GM19025 (cell line): ENCODE results near the gene MLF2.

ENCODE experiments used
- ATAC-seq: cut with Tn5 transposase; IDR thresholded peaks from one replicate; pipeline ENCODE4 v1.9.1; 2021; ENCODE audit warnings: mild to moderate bottlenecking, low read depth, moderate library complexity; ENCODE audit not compliant: unreplicated experiment

Gene MLF2

DNA sequence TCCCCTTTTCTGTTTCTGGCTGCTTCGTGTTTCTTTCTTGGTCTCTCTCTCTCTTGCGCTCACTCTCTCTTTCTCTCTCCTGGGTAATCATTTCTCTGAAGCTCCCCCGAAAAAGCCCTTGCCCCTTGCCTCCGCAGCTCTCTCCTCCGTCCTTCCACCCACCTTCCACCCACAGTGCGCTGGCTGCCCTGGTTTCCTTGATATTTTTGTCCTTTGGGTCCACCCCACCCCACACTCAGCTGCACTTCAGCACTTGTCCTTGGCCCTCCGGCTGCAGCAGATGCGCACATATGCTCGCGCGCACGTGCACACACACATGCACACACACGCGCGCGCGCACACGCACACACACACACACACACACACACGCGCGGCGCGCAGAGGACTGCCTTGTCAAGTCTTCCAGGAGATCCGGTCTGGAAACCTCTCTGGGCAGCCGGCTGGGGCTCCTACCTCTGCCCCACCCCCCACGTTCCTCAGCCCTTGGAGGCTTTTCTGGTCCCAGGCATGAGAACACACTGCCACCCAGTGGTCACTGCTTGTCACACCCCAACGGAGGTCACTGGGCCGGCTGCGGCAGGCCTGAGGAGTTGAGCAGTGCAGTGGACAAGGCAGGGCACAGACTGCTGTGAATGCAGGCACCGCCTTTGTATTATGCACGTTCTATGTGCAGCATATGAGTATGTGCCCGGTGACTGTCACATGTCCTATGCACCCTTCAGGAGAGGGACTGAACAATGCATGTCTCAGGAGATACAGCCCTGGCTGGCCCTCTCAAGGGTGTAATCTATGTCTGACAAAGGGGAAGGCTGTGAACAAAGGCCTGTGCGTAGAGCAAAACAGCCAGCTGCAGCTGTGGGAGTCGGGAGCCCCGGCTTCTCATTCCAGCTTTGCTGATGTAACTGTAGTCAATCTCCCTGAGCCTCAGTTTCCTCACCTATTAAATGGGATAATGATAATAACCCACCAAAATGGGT is 25.9 kb upstream of the MLF2 start:
- peak; percentile 71 for ATAC-seq

DNA sequence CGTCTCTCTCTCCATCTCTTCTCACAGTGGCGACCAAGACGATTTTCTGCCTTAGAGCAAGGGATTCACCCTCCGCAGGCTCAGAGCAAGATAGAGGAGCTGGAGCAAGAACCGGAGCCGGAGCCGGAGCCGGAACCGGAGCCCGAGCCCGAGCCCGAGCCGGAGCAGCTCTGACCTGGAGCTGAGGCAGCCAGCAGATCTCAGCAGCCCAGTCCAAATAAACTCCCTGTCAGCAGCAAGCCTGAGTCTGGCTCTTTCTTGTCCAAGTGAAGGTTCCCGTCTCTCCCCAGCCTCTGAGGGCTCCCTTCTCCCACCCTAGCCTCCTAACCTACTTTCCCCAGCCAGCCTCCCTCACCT is 25.3 kb upstream of the MLF2 start:
- ATAC-seq: no peak

DNA sequence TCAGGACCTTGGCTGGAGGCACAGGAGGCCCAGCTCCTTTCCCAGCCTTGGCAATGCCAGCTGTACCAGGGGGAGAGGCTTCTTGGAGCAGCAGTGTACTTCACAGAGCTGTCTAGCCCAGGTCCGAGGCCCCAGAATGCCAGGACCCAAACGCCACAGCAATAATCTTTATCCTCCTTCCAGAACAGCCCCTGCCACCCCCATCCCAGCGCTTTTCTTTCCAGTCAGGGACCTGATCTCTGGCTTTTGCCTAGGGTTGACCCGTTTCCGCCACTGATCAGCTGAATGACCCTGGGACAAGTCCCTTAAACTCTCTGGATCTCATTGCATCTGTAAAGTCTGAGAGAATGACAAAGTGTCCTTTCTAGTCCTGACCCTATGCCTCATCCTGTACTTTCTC is 24.4 kb upstream of the MLF2 start:
- no peak for ATAC-seq

DNA sequence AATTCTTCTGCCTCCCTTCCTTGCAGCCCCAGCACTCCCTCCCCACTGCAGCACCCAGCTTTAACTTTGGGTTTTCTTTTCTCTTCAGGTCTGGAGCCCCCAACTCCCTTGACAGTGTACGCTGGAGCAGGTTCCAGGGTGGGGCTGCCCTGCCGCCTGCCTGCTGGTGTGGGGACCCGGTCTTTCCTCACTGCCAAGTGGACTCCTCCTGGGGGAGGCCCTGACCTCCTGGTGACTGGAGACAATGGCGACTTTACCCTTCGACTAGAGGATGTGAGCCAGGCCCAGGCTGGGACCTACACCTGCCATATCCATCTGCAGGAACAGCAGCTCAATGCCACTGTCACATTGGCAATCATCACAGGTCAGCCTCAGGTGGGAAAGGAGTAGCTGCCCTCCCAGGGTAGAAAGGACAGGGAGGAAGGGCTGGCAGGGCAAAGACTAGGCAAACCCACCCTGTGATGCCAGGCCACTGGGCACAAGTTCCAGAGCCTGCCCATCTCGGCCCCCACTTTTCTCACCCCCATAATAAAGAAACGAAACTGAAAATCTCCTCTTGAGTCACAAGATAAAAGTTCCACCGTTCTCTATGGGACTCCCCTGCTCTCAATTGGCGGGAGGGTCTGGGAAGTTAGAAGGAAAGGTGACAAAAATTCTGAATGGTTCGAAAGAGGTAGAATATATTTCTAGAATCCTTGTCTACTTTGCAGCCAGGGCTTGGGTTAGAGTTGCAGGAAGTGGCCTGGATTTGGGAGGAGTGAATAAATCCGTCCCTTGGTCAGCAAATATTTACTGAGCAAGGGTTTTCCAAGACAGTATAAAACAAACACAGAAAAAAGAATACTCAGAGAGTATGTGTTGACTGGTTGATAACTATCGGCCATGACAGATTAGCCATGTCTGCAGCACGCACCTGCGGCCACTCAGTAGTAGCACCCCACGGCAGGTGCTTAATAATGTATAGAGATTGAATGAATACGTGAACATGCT is 22.5 kb upstream of the MLF2 start:
- ATAC-seq: no peak

DNA sequence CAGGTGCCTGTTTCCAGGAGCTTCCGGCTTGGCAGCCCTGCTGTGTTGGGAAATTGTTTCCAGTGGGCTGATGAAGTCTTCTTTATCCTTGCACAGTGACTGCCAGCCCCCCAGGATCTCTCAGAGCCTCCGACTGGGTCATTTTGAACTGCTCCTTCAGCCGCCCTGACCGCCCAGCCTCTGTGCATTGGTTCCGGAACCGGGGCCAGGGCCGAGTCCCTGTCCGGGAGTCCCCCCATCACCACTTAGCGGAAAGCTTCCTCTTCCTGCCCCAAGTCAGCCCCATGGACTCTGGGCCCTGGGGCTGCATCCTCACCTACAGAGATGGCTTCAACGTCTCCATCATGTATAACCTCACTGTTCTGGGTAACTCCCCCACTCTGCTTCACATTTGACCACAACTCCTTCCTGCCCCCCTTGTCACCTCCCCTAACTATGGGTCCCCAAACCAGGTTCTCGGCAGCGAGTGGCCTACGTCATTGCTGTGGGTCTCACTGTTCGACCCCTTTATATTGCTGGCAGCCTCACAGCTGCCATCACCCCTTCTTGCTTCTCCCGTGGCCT is 21.6 kb upstream of the MLF2 start:
- ATAC-seq: no peak

DNA sequence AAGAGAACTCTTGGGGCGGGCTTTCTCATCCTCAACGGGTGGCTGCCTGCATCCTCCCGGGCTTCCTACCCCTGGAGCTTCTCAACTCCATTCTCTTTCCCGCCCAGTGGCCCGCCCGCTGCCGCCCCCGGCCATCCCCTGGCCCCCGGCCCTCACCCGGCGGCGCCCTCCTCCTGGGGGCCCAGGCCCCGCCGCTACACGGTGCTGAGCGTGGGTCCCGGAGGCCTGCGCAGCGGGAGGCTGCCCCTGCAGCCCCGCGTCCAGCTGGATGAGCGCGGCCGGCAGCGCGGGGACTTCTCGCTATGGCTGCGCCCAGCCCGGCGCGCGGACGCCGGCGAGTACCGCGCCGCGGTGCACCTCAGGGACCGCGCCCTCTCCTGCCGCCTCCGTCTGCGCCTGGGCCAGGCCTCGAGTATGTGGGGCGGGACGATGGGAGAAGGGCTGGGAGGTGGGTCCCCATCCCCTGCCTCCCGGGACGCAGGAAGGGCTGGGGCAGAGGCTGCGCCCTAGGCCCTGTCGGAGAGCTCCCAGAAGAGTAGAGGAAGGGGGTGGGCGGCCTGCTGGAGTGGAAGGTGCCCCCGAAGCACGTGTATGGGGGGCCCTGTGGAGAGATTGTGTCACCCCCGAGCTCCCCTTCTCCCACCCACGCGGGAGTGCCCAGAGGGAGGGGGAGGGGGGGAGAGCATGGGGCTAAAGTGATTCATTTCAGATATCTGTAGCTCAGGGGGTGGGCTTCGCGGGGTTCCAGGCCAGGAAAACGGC is 20.8 kb upstream of the MLF2 start:
- no peak for ATAC-seq

DNA sequence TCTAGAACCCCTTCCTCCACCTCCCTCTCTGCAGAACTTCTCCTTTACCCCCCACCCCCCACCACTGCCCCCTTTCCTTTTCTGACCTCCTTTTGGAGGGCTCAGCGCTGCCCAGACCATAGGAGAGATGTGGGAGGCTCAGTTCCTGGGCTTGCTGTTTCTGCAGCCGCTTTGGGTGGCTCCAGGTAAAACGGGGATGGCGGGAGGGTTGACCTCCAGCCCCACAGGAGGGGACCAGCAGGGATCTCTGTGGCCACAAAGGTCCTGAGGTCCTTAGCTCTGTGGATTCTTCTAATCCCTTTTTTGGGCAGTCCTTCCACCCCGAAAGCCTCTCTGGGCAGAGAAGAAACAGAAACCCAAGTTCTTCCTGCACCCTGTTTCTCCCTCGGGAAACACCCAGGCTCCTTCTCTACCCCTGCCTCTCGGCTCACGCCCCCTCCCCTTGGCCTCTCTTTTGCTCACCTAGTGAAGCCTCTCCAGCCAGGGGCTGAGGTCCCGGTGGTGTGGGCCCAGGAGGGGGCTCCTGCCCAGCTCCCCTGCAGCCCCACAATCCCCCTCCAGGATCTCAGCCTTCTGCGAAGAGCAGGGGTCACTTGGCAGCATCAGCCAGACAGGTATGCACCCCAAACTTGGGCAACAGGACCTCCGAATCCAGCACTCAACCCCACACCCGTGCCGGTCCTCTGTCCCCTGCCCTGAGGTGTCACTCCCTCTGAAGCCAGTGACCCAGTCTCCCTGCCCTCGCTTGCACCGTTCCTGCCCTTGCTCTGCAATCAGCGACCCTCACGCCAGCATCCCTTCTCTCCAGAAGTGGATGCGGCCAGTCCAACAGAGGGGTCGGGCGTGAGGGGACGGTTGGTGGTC is 20.0 kb upstream of the MLF2 start:
- no peak for ATAC-seq

DNA sequence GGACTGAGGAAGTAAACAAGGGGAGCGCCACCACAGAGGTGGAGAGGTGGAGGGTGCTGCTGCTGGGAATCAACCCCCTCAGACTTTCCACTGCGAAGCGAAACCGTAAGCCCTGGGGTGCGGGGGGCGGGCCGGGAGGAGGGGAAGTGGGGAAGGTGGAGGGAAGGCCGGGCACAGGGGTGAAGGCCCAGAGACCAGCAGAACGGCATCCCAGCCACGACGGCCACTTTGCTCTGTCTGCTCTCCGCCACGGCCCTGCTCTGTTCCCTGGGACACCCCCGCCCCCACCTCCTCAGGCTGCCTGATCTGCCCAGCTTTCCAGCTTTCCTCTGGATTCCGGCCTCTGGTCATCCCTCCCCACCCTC is 19.4 kb upstream of the MLF2 start, which contains the start of gene LAG3:
Gene LAG3, plus strand, starts transcription at position 190 of the 365 bp plus-strand sequence. CDS start 333 bp downstream, outside the sequence.
- ATAC-seq: no peak

DNA sequence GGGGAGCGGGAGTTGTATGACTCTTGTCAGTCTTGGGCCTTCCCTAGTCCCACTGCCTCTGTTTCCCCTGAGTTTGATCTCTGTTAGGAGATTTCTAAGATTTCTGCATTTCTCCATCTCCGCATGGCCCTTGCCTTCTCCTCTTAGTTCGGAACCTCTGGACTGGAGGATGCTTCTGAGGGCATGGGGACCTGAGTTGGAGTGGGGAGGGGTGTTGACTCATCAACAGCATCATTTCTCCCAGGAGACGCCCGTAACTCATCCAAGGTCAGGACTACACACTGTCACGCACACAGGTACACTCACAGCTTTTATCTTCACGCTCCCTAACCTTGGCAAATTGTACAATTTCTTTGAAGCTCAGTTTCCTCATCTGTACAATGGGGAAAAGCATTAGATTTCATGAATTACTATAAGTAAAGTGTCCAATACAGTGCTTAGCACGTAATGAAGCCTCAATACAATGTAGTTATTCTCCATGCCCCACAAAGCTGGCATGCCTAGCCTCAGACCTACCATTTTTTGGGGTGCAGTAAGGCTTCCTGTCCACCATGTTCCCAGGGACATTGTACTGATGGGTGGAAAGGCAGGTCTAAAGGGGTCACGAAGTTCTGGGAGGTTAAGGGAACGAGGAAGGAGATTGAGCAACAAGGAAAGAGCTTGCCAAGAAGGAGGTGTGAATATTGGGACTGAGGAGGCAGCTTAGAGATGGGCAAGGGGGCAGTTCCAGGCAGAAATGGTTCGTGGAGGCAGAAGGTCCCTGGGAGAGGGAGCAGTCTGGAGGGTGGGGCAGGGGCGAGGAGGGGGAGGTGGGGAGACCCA is 18.8 kb upstream of the MLF2 start:
- ATAC-seq: no peak

DNA sequence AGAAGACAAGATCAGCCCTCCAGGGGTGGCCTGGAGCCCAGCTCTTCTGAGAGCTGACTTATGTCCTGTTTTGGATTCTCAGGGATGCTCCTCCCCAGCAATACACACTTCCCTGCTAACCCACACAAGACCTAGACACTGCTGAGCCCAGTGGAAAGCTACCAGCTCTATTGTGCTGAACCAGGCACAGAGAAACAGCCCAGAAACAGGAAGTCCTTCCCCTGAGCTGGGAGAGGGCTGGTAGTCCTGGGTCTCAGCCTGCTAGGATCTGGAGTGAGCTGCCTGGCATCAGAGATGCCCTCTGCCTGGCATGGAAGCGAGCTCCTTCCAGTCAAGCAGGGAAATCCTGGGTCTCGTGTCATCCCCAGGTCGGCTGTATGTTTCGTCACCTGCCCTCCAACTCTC is 18.2 kb upstream of the MLF2 start:
- ATAC-seq: no peak

DNA sequence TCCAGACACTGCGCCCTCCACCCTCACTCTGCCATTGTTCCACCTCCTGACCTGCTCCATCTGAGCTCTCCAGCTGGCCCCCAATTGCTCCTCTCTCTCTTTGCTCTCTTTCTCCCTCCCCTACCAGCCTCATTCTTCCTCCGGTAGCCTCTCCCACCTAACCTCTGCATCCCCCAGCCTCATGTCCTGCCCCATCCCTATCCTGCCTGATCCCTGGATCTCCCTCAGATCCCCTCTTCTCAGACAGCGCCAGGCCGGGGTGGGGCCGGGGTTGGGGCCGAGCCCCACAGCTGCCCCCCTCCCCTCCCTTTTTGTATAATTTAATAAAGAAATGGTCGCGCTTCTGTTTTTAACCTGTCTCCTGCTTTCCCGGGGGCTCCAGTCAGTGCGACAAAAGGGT is 17.7 kb upstream of the MLF2 start:
- ATAC-seq: no peak

DNA sequence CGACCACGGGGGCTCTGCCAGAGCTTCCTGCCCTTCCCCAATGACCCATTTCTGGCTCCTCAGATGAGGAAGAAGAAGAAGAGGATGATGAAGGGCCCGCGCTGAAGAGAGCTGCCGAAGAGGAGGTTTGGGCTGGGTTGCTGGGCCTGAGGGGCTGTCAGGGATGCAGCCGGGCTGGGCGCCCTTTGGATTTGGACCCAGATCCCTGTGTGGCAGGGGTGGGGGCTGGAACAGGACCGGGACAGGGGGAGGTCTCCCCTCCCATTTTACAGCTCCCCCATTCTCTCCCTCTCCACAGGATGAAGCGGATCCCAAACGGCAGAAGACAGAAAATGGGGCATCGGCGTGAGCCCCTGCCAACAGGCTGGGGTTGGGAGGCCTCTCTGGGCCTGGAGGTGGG is 17.2 kb upstream of the MLF2 start:
- ATAC-seq: no peak

DNA sequence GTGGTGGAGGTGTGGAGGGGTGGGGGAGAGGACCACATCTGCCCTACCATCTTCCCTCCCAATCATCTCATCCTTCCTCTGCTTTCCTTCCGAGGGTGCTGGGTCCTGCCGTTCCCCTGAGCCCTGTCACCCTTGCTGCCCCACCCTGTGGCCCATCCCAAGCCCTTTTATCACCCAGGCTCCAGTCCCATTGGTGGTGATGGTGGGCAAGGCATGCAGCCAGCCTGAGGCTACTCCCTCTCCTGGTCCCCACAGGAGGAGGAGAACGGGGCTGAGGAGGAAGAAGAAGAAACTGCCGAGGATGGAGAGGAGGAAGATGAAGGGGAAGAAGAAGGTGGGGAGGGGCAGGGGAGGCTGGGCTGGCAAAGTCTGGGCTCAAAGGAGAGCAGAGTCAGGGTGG is 16.7 kb upstream of the MLF2 start:
- no peak for ATAC-seq

DNA sequence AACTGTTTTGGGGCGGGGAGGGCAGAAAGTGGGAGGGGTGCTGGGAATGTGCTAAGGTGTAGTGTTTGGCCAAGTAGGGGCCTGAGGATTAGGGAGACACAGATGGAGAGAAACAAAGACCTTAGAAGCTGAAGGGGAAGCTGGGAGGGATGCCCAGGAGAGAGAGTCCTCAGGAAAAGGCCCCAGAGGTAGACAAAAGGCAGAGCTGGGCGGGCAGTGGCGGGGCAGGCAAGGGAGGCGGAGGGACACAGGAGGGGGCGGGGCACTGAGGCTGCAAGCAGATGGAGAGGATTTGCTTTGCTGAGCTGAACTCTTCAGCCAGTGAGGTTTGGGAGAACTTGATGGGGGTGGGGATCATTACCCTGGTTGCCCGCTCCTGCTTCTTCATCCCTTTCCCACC is 16.0 kb upstream of the MLF2 start:
- ATAC-seq: no peak

DNA sequence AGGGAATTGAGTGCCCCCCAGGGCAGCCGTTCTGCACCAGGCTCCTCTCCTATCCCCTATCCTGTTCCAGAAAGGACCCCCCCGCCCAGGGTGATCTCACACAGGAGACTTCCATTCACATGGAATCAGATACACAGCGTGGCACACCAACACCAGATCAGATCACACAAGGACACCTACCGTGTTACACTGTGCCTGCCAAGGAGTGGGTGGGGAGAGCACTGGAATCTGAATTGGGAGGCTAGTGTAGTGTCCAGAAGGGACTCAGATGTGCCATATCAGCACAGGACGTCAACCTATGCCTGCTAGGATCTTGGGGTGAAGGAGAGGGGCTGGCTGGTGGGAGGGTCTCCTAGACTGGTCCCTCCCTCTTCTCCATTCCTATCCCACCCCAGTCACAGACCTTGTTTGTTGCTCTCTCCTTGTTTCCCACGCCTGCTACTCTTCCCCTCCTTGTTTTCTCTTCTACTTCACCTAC is 15.5 kb upstream of the MLF2 start:
- ATAC-seq: no peak

DNA sequence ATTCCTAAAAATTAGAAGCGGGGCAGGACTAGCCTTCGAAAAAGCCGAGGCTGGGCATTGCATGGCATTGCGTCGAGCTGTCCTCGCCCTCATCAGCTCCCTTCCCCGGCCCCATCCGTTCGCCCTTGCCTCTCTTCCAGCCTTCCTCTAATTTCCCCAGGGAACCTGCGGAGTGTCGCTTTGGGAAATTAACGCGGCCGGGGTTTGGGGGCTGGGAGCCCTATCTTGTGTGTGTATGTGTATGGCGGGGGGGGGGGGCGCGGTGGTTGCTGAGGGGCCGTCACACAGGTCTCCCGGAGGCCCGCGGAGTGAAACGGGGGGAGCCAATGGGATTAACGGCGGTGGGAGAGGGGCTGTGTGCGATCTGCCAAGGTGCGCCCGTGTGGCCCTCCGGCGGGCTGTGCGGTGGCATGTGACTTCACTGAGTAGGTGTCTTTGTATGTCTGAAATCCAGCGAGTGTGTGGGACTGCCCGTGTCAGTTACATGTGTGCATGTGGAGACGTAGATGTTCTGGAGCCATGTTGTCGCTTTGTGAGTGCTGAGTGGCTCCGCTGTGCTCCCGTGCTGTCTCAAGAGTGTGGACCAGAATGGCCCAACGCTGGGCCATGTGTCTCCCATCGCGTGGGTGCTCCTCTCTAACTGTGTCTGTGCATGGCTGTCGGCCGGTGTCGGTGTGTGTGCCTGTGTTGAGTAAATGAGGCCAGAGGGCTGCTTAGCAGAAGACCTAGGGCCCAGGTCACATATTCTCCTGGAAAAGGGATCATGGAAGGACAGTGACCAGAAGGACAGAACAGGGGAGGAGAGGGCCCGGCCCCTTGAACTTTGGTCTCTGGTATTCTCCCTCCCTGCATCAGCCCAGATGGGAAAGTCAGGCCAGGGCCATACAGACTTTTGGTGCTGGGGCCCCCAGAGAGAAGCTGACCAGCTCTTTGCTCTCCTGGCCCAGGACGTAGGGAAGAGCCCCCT is 14.7 kb upstream of the MLF2 start:
- no peak for ATAC-seq

DNA sequence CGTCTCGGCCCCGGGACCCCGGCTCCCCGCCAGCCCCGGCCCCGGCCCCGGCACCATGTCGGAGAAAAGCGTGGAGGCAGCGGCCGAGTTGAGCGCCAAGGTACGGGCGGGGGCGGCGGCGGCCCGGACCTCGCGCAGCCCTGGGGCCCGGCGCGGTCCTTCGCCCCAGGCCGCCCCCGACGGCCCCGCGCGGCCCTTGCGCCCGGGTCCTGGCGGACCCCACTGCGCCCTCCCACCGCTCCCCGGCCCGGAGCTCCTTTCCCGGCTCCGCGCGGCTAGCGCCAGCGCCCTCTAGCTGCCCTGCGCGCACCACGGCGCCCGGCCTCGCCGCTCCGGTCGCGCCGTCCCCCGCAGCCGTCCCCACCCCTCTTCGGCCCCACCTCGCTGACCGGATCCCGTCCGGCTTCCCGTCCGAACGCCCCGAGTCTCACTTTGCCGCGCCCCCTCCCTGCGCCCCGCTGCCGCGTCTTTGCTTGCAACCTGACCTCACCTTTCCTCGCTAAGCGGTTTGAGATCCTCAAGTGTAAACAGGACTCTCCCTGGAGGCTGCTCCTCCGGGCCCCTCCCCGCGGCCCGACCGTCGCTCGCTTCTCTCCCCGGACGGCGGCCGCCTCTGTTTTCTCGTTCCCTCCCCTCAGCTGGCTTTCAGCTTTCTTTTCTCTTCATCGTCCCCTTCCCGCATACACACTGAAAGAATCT is 13.9 kb upstream of the MLF2 start:
- ATAC-seq: peak; percentile 52
